Pancreas (tissue), 10 donors: Measurements from ENCODE around the gene RERE. TPM values are rescaled to one million over a fixed set of nuclear protein-coding genes. Genes with fewer than 3 reads are reported as not detected.
A peak's percentile ranks its signal among the peaks of the same experiment; 100 is the strongest.

ENCODE experiments used
- ATAC-seq, 4 donors: fragments of 200-7000 bp; cut with Tn5 transposase; one replicate each; pipeline versions ENCODE4 v1.8.0 to v1.9.1; 2020; ENCODE audit warnings: mild to moderate bottlenecking in 4 of 4, moderate library complexity in 4 of 4
- DNase-seq, 6 donors: peaks; one replicate each; pipeline ENCODE4 v3.0.0-alpha.2; 2020
- FAIRE-seq: peaks from 2 replicates; lab custom pipeline; 2012; peaks lifted over from hg19 to GRCh38; lab: Jason Lieb, UNC
- H3K27ac ChIP-seq, 4 donors: fragments of 200-600 bp; sonication (generic); 1 replicate in 3 of 4; 2 replicates in 1 of 4; pipeline versions ENCODE4 v1.5.0 to v1.8.0; 2020
- H3K27me3 ChIP-seq, 4 donors: fragments of 200-600 bp; one replicate each; pipeline ENCODE4 v1.8.0; 2021
- H3K36me3 ChIP-seq, 3 donors: fragments of 200-600 bp; sonication (generic) in 1 of 3; one replicate each; pipeline versions ENCODE4 v1.5.0 to v1.8.0; 2020 to 2021
- H3K4me1 ChIP-seq, 3 donors: fragments of 200-600 bp; one replicate each; pipeline ENCODE4 v1.8.0; 2021
- H3K4me3 ChIP-seq, 4 donors: fragments of 200-600 bp; sonication (generic) in 2 of 4; one replicate each; pipeline versions ENCODE4 v1.5.0 to v1.8.0; 2020 to 2021
- H3K9me3 ChIP-seq, 4 donors: fragments of 200-600 bp; one replicate each; pipeline ENCODE4 v1.8.0; 2021
- CTCF ChIP-seq, 4 donors: fragments of 200-600 bp; sonication (generic) in 3 of 4; IDR thresholded peaks; one replicate each; pipeline versions ENCODE4 v1.5.0 to v1.8.0; 2021; ENCODE audit warnings: antibody characterized with exemption in 4 of 4
- WGBS, 2 donors: extraction: QIAGEN DNeasy Blood & Tissue Kit; methylation state at CpG; one replicate each; pipeline ENCODE4 v1.1.7; 2013; 5-methylcytosine and 5-hydroxymethylcytosine counted together
- intact Hi-C, 3 donors: fragments of 100-400 bp; cut with DNase I; formaldehyde crosslinking; loops; one replicate each; pipeline versions ENCODE4 v1.11.1 to v1.14.2; 2022
- polyA plus RNA-seq, 2 donors: library from polyadenylated mRNA; stranded (reverse); fragments of 200-250 nt; gene quantifications; one replicate each; pipeline ENCODE4 v1.2.3, GENCODE V29; 2013
- total RNA-seq, 6 donors: library from RNA; stranded (reverse); fragmentation: NEBNext Ultra II Directional in 4 of 6; extraction: Animal tissue kit (Norgen Biotek cat#: 25700) in 4 of 6; gene quantifications; one replicate each; pipeline versions ENCODE4 v1.2.1 to v1.2.4, GENCODE V29; 2021 to 2023
- donor health status: healthy with polysubstance abuse.
- donor health status: DM: no; HTN: no; CAD: no; lungs with moderate emphysema.
- donor health status: DM: no; HTN: no; CAD: no.
- donor health status: control.
- donor health status: control.
- donor health status: Bipolar disorder and iron deficiency.
- donor health status: DM: yes; HTN: yes; CAD: no.
- donor health status: DM: no; HTN: no; CAD: no.
- donor health status: DM: no; HTN: no; CAD: no.
- donor health status: DM: yes; HTN: yes; CAD: no.

RERE gene
- total and polyA plus RNA-seq, 8 donors: 27.0 to 76.7 (median 50.7) TPM

GRCh38 chr1:8711873-8712412 is 105.5 kb downstream of the RERE start:
- Histone ChIP-seq H3K4me1 (peaks cover 9 to 43% (median 32%) of the 10 kb centered on the region in 3 donors), H3K9me3 (no peaks in the 10 kb centered on the region), H3K4me3 (peak overlapping the region in 1 of 4 donors; percentile 22), H3K36me3 (no peaks in the 10 kb centered on the region), H3K27me3 (no peaks in the 10 kb centered on the region), H3K27ac (peak overlapping the region; percentile 30 to 82 (median 55))
- FAIRE-seq (no peak), ATAC-seq (peak; percentile 11 to 64 (median 46)), DNase-seq (no peak)
- intact Hi-C loops: no loop called here
- 33 to 37% methylated on average over 4 of the region's 4 CpGs for WGBS, 2 donors
- no peak for TF ChIP-seq CTCF (IDR thresholded peaks at IDR 0.05)

- no peaks in the 10 kb centered on the region for H3K9me3 ChIP-seq
- H3K4me3 ChIP-seq: no peak overlapping the region
- WGBS, 2 donors: 83 to 92% methylated on average over 5 of the region's 5 CpGs
- no peak for TF ChIP-seq CTCF (IDR thresholded peaks at IDR 0.05)
- H3K36me3 ChIP-seq: no peaks in the 10 kb centered on the region
- FAIRE-seq (no peak), ATAC-seq (no peak), DNase-seq (no peak)
- no peaks in the 10 kb centered on the region for H3K27me3 ChIP-seq
- intact Hi-C loops: no loop called here
- peak overlapping the region in 1 of 4 donors; percentile 82 for H3K27ac ChIP-seq
- peaks cover 2 to 38% (median 25%) of the 10 kb centered on the region in 3 donors for H3K4me1 ChIP-seq
Measured at GRCh38 chr1:8711151-8711550, 106.3 kb downstream of the RERE start.

- Histone ChIP-seq H3K27ac (no peak overlapping the region), H3K9me3 (no peaks in the 10 kb centered on the region), H3K36me3 (no peaks in the 10 kb centered on the region), H3K27me3 (no peaks in the 10 kb centered on the region), H3K4me3 (no peak overlapping the region), H3K4me1 (peaks cover 9 to 48% (median 26%) of the 10 kb centered on the region in 3 donors)
- no peak for FAIRE-seq
- WGBS, 2 donors: 97 to 99% methylated on average over 6 of the region's 6 CpGs
- ATAC-seq: no peak
- intact Hi-C loops: no loop called here
- no peak for DNase-seq
- no peak for TF ChIP-seq CTCF (IDR thresholded peaks at IDR 0.05)
Measured at GRCh38 chr1:8708259-8708658, 109.2 kb downstream of the RERE start.

GRCh38 chr1:8706995-8707396 is 110.4 kb downstream of the RERE start:
- Histone ChIP-seq H3K4me3 (no peak overlapping the region), H3K27me3 (no peaks in the 10 kb centered on the region), H3K9me3 (no peaks in the 10 kb centered on the region), H3K4me1 (peaks cover 9 to 36% (median 14%) of the 10 kb centered on the region in 3 donors), H3K36me3 (no peaks in the 10 kb centered on the region), H3K27ac (peak overlapping the region in 1 of 4 donors; percentile 31)
- 7 to 23% methylated on average over 3 of the region's 3 CpGs for WGBS, 2 donors
- intact Hi-C loops: no loop called here
- DNase-seq (no peak), FAIRE-seq (no peak), ATAC-seq (peak in 1 of 4 donors; percentile 9)
- no peak for TF ChIP-seq CTCF (IDR thresholded peaks at IDR 0.05)

GRCh38 chr1:8706291-8706690 is 111.1 kb downstream of the RERE start:
- intact Hi-C loops: no loop called here
- WGBS, 2 donors: 61 to 71% methylated on average over 1 of the region's 1 CpG
- no peaks in the 10 kb centered on the region for H3K27me3 ChIP-seq
- peaks cover 9 to 29% (median 10%) of the 10 kb centered on the region in 3 donors for H3K4me1 ChIP-seq
- no peak overlapping the region for H3K27ac ChIP-seq
- no peak overlapping the region for H3K4me3 ChIP-seq
- ATAC-seq (no peak), DNase-seq (no peak), FAIRE-seq (no peak)
- H3K36me3 ChIP-seq: no peaks in the 10 kb centered on the region
- H3K9me3 ChIP-seq: no peaks in the 10 kb centered on the region
- no peak for TF ChIP-seq CTCF (IDR thresholded peaks at IDR 0.05)
